ENCODE results near the gene PCDH9.

The PCDH9 gene

DNA sequence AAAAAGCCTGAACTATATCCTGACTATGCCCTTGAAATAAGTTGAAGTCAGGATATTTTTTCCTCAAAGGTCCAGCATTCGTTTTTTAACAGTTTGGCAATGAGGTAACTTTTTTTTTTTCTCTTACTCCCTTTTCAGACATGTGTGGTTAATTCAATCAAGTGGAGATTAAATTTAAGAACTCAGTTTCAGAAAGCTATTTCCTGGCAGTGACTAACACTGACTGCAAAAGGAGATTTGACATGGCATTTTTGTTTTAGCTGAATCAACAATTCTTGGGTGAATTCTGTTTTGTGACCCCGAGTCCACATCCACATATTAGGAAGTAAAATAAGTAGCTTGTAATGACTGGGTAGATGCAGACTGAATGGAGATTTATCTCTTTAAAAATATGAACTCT lies 716.4 kb downstream of the PCDH9 start:
- DNase-seq (ENCODE audit: insufficient read length, low spot score) (no peak), FAIRE-seq (no peak)

DNA sequence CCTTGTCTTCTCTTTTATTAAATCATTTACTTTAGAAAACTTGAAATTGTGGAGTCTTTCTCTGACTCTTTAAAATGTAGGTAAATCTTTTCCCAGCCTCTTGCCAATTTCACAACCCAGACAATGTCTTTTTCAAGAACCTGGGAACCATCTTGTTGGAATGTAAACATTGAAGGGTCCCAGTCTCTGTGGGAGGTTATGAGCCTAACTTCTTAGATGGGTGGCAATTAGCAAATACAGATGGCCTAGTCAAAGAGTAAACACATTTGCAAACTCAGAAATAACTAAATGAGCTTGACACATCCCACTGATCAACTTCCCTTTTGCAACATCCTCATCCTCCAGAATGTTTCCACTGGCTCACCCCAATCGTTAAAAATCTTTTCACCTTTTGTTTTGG lies 721.0 kb downstream of the PCDH9 start:
- FAIRE-seq: no peak

DNA sequence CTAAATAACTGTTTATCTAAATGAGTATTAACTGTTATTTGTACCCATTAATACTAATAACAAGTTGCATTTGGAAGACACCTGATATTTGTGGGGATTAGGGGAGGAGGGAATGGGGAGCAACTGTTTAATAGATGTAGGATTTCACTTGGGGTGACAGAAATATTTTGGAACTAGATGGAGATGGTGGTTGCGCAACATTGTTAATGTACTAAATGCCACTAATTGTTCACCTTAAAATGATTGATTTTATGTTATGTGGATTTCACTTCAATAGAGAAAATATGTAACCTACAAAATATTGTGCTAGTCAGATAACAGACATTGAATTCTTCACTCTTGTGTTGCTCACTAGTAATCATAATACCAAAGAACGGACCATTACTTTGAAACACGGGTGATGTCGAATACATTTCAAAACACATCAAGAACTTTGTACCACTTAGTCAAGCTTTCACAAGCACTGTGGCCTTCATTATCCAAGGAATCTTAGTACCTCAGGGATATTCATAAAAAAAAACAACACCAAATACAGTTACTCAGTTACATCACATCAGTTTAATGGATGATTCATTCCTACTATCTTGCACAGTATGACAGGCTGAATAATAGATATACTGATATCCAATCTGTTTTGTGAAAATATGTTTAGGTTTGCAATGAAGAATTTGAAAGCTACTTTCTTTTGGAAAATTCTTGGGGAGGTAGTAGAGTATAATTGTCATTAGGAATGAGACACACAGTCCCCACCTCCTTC lies 721.8 kb downstream of the PCDH9 start:
- FAIRE-seq: no peak
- no peak for DNase-seq (ENCODE audit: insufficient read length, low spot score)

More for the DNA sequence above, 721.0 kb downstream of the PCDH9 start:
- no peak for DNase-seq (ENCODE audit: insufficient read length, low spot score)

DNA sequence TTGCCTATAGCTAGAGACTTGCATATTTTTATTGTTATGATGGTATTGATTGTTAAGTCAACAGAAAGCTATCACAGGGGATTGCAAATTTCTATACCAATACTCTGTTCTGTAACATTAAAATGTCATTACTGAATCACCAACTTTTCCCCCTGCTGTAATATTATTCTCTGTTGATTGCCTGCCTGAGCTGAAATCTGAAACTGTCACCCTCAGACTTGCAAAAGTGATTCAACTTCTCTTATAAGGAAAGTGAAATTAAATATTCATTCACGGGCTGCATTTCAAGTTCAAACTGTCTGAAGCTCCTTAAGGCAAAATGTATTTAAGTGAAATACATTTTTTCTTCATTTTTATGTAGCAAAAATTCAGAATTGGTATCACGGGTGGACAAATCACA lies 723.2 kb downstream of the PCDH9 start:
- FAIRE-seq (no peak), DNase-seq (ENCODE audit: insufficient read length, low spot score) (no peak)

DNA sequence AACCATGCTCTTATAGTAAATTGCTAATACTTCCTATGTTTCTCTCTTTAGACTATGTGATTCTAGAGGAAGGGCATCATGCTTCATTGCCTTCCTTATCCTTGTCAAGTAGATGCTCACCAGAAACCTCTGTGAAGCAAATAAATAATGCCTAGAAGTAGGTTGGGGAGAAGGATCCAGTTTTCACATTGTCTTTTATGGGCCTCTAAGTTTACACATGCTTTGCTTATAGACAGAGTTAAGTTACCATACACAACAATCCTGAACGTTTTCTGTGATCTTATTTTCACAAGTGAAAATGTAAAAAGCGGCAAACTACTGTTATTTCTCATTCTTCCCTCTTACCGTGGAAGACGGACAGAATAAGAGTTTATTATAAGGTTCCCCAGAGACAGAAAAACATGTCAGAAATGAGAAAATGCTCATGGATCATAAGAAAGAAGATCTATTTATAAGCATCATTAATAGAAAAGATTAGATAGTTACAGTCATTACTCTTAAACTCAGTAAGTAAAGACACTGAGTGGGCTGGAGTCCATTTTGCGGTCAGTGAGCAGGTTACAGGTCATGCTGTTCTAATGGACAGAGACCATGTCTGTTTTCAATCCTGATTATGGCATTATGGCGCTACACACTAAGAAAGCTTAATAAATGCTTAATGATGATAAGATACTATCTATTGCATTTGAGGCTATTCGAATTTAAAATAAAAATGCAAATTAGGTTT lies 723.9 kb downstream of the PCDH9 start:
- FAIRE-seq (no peak), DNase-seq (ENCODE audit: insufficient read length, low spot score) (no peak)

DNA sequence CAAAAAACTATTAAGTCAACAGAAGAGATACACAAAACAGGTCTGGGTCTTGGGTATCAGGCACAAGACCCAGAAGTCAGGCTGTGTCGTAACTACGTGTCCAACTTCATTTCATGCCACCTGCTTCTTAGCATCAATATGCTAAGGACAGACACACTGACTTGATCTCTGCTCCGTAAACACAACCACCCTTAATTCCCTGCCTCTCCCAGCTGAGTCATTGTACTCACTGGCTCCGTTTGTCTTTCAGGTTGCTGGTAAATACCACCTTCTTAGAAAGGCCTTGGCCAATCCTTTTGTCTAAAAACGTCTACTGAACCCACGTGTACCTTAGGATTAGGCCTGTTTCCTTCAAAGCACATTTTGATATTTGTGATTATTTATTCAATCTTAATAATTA lies 726.2 kb downstream of the PCDH9 start:
- no peak for FAIRE-seq
- DNase-seq (ENCODE audit: insufficient read length, low spot score): no peak

DNA sequence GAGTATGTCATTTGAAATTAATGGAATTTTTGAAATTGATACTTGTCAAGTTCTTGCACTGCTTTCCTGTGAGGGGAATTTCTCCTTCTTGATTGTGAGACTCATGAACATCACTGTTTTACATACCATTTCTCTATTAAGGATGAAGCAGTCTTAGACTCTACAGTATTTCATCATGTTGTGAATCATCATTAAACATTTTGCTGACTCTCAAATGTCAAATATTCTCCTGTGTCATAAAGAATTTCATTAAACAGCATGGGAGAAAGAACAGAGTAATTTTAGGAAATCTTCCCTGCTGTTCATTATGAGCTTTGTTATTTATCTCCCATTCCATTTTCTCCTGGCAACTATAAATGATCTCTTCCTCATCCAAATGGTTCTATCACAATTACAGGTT lies 729.0 kb downstream of the PCDH9 start:
- no peak for DNase-seq (ENCODE audit: insufficient read length, low spot score)
- no peak for FAIRE-seq

DNA sequence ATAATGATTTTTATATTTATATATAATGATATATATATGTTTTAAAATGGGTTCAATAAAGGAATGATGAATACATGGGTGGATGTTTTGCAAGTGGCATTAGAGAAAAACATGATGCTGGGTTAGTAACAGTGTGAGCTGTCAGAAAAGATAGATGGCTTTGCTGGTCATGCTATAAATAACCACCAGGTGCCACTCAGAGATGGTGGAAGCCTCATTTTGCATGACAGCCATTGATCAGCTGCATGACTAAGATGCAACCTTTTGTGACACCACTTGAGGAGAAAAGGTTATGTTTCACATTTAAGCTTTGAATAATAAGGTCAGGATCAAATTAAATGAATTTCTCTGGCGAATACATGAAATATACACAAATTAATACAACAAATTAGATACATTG lies 737.7 kb downstream of the PCDH9 start:
- FAIRE-seq (no peak), DNase-seq (ENCODE audit: insufficient read length, low spot score) (no peak)

DNA sequence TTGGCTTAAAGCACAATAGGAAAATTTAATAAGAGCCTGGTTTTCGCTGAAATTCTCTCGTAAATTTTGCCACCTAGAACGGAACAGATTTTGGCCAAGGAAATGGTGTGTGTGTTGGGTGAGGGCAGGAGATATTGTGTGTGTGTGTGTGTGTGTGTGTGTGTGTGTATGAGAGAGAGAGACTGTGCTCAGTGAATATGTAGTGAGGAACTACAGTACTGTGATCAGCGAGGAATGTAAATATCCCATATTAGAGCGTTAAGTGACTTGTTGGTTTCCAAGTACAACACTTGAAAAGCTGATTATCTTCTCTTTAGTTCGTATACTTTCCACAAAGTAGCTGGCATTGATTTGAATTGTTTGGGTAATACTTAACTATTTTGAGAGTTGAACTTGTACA lies 738.9 kb downstream of the PCDH9 start:
- no peak for FAIRE-seq
- no peak for DNase-seq (ENCODE audit: insufficient read length, low spot score)

DNA sequence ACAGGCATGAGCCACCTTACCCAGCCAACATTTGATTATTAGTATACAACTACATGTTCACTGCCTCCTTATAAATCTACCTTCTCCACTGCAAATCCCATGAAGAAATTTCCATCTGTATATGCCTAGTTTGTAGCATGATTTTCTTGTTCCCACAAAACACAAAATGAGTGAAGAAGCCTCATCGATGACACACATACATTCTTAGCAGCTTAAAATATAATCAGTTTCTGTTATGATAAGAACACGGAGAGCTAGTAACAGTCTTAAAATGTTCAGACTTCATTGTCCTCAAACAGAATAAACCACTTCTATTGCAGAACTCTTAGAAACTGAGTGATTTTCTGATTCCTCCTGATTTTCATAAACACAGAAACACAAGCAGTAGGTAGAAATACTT lies 740.5 kb downstream of the PCDH9 start:
- FAIRE-seq: no peak
- no peak for DNase-seq (ENCODE audit: insufficient read length, low spot score)

DNA sequence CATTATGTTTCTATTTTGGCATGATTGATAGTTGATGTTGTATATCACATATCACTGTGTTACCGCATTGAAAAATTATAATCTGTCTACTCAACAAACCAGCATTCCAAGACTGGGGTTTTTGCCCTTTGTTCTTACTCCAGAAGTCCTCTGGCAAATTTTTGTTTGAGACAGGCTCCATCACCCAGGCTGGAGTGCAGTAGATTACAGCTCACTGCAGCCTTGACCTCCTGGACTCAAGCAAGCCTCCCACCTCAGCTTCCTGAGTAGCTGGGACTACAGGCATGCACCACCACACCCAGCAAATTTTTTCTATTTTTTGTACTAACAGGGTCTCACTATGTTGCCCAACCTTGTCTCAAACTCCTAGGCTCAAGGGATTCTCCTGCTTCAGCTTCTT lies 741.0 kb downstream of the PCDH9 start:
- DNase-seq (ENCODE audit: insufficient read length, low spot score) (no peak), FAIRE-seq (no peak)

DNA sequence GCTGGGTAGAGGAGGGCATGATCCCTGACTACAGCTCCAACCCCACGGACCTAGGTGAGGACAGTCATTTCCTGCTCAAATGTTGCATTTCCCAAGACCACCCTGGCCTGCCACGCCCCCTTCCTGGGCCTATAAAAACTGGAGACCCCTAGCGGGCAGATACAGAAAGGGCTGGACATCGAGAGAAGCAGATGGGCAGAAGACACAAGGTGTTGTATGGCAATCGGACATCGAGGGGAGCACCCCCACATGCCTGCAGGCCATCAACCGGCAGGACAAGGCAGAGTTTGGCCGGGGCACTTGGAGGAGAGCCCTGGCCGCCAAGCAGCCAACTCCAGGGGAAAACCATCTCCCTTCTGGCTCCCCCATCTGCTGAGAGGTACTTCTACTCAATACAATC lies 746.4 kb downstream of the PCDH9 start:
- no peak for FAIRE-seq
- DNase-seq (ENCODE audit: insufficient read length, low spot score): no peak

DNA sequence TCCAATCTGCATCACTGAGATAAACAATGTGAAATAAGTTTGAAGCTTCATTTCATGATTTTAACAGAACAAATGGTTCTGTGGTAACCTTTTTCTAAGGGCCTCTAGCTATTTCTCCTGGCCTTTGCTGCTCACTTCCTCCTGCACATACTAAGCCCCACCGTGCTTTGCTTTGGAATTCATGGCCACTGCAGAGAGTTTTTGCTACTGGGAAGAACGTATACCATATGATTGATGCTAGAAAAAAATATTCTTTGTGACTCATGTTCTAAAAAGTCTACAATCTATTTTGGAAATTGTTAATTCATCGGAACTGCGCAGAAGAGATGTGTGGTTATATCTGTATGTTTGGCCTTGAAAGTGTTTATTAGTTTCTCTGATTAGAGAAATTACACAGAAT lies 747.3 kb downstream of the PCDH9 start:
- DNase-seq (ENCODE audit: insufficient read length, low spot score): no peak
- no peak for FAIRE-seq

DNA sequence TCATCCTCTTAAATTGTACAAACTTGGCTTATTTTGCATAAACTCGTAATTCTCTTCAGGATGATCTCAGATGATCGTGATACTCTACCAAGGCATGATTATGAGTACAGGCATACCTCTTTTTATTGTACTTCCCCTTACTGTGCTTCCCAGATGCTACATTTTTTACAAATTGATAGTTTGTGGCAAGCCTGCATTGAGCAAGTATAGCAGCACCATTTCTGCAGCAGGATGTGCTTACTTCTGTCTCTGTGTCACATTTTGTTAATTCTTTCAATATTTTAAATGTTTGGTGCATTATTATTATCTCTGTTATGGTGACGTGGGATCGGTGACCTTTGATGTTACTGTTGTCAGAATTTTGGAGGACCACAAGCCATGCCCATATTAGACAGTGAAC lies 752.3 kb downstream of the PCDH9 start:
- FAIRE-seq (no peak), DNase-seq (ENCODE audit: insufficient read length, low spot score) (no peak)

DNA sequence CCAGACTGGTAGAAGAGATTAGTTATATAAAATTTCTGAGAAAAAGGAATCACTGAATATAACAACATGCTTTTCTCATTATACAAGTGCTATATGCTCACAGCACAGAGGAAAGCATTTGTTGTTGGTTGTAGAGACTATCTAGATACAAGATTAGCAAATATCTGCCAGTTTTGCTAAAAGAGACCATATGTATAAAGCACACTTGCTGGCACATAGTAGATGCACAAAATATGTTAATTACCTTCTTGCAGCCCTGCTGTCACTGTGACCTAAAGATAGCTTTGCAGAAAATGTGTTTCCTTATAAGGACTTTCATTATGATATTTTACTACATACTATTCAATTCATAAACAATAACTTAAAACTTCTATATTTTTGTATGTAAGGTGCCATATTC lies 755.1 kb downstream of the PCDH9 start:
- DNase-seq (ENCODE audit: insufficient read length, low spot score) (no peak), FAIRE-seq (no peak)

DNA sequence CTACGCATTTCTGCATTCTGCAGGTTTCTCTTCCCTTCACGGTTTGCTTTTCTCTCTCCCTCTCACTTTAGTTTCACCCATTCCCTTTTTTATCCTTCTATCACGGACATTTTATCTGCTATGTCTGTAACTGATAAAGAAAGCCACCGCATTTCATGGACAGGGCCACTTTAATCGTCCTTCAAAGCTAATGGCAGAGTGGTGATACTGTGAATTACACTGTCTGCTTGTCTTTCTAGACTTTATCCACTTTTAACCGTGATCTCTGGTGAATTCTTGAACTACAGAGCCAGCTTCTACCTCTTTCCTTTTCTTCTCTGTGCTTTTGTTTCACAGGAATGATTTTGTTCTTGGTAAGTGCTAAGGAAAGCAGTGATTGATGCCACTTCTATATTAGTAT lies 760.4 kb downstream of the PCDH9 start:
- DNase-seq (ENCODE audit: insufficient read length, low spot score) (no peak), FAIRE-seq (no peak)

DNA sequence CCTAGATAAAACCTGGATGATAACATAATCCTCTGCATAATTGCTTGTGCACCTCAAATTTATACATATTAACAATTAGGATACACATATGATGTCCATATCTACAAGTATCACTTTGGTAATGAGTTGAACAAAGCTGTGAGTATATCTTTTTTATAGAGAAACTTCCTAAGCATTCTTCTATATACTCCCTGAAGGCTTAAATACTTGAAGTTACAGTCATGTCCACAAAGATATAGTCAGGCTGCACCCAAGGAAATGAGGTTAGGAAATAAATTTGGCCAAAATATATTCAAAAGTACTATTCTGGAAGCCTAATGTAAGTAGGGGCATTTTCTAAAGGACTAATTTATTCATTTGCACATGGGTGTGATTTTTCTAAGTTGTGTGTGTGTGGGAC lies 761.5 kb downstream of the PCDH9 start:
- FAIRE-seq: no peak
- DNase-seq (ENCODE audit: insufficient read length, low spot score): no peak

DNA sequence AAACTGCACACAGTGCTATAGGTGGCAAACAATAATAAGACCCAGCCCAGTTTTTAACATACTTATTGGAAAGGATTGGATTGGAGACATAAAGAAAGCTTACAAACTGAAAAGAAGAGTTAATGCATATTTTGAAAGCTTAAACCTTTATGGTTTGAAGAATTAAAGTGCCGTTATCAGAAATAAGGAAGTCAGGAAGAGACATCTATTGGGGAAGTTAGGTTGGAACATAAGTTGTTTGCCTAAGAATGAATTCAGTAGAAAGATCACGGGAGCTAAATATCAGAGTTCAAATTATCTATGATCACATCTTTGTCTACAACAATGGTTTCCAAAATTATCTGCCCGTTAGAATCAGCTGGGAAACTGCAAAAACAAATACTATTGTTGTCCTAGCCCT lies 767.9 kb downstream of the PCDH9 start:
- no peak for DNase-seq (ENCODE audit: insufficient read length, low spot score)

DNA sequence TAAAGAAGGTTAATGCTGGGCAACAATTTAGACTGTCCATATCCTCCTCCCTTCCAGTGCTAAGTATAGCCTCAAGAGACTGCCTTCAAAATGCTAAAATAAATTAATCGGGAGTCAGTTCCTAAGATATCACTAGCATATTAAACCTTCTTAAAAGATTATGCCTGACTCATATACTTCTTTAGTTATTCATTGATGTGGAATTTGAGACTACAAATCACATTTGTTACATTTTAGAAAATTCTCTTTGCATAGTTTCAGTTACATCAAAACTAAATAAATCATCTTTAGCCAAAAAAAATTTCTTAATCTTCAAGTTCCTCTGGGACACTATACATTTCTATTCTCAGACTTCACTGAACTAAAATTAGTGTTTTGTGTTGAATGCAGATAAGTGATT lies 769.1 kb downstream of the PCDH9 start:
- DNase-seq (ENCODE audit: insufficient read length, low spot score) (no peak), FAIRE-seq (no peak)

More for the DNA sequence above, 767.9 kb downstream of the PCDH9 start:
- FAIRE-seq: no peak

DNA sequence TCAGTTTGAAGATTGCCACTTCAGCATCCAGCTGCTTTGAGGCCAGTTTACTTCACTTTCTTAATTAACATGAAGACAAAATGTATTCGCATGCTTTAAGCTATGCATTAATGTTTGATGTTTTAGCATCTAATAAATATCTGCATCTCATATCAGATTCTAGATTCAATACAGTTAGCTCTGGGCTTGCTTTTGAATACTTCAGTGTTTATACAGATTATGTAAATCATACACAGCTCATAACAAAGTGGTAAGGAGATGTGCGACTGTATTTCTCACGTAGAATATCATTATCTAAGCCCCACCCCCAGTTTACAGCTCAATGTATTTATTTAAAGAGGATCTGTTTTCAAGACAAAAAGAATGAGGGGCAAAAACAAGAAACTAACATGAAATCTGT lies 770.5 kb downstream of the PCDH9 start:
- FAIRE-seq (no peak), DNase-seq (ENCODE audit: insufficient read length, low spot score) (no peak)

DNA sequence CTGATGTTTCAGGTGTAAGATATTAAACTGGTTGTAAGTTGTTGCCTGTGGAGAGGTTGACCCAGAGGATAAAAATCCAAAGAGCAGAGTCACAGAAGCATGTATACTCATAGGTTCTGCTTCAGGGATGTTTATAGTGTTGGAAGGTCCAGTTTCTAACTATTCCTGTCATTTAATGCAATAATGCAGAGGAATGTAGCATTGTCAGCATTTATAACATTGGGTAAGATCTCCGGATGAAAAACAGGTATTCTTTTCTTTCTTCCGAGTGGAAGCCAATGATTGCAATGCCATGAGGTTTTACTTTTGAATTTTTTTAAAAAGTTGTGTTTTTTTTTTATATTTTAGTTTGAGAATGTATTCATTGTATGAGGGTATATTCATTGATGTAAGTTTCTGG lies 771.0 kb downstream of the PCDH9 start:
- no peak for DNase-seq (ENCODE audit: insufficient read length, low spot score)
- no peak for FAIRE-seq

DNA sequence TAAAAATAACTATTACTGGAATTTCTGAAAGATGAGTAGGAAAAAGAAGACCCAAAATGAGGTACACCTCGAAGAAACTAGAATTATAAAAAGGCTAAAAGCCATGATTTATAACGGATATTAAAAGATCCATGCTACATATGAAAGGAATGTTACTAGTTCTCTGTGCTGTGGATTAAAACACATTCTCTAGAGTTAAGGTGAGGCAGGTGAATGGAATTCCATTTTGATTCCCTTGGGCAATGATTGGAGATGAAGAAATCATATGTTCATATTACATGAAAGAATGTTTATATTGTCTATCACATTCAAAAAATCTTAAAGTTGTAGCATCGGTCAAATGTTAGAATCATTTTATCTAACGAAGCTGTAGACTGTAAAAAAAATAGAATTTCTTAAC lies 783.7 kb downstream of the PCDH9 start:
- DNase-seq (ENCODE audit: insufficient read length, low spot score) (no peak), FAIRE-seq (no peak)

DNA sequence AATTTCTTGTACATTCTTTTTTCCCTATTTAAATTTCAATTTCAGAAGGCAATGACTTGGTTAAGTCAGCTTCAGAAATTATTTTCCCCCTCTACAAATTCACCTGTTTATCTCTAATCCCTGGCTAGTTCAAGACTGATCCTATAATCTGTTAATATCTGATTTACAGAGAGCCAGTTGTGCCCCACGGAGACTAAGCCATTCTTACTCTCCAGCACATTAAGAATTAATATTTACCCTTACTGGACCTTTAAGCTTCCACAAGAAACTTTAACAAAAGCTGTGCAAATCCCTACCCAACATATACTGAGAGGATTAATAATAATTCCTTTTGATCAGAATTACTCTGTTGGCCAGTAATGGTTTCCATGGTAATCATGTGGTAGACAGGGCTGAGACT lies 786.2 kb downstream of the PCDH9 start:
- no peak for DNase-seq (ENCODE audit: insufficient read length, low spot score)
- no peak for FAIRE-seq
